ENCODE results near the gene EPYC.
A peak's percentile ranks its signal among the peaks of the same experiment; 100 is the strongest.

EPYC gene

GRCh38 chr12:90959032-90959431 is 45.7 kb downstream of the EPYC start:
- FAIRE-seq (no peak), DNase-seq (ENCODE audit: low spot score) (no peak)

- FAIRE-seq, result no peak
- DNase-seq (ENCODE audit: low spot score), result no peak
Measured at GRCh38 chr12:90958347-90958746, 46.4 kb downstream of the EPYC start.

- FAIRE-seq (no peak), DNase-seq (ENCODE audit: low spot score) (no peak)
Measured at GRCh38 chr12:90954921-90955320, 49.9 kb downstream of the EPYC start, which contains the start of gene CCER1. Gene CCER1, minus strand, starts transcription at chr12:90955176. Its CDS starts 434 bp downstream, at chr12:90954742.

GRCh38 chr12:90954428-90954827 is 50.3 kb downstream of the EPYC start:
- FAIRE-seq (no peak), DNase-seq (ENCODE audit: low spot score) (no peak)

- no peak for DNase-seq (ENCODE audit: low spot score)
- FAIRE-seq, result no peak
Measured at GRCh38 chr12:90953956-90954421, 50.8 kb downstream of the EPYC start.

GRCh38 chr12:90951432-90952105 is 53.2 kb downstream of the EPYC start:
- no peak for FAIRE-seq

DNA sequence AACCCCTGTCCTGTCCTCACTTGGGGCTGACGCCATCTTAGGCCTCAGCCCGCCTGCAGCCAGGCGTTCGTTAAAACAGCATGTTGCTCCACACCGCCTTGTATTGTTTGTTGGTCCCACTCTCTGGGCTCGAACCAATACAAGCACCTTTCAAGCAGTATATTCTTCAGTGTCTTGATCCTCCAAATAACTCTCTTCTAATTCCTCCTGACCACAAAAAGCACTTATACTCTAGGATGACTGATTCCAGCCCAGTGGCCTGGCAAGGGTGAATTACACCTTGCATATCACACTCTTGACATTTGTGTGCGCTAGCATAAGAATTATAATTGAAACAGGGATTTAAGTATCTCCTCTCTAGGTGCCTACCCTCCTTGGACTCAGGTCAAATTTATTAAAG is 56.9 kb downstream of the EPYC start:
- FAIRE-seq, result no peak
- DNase-seq (ENCODE audit: low spot score), result no peak

More at GRCh38 chr12:90951432-90952105, 53.2 kb downstream of the EPYC start:
- DNase-seq (ENCODE audit: low spot score), result no peak

DNA sequence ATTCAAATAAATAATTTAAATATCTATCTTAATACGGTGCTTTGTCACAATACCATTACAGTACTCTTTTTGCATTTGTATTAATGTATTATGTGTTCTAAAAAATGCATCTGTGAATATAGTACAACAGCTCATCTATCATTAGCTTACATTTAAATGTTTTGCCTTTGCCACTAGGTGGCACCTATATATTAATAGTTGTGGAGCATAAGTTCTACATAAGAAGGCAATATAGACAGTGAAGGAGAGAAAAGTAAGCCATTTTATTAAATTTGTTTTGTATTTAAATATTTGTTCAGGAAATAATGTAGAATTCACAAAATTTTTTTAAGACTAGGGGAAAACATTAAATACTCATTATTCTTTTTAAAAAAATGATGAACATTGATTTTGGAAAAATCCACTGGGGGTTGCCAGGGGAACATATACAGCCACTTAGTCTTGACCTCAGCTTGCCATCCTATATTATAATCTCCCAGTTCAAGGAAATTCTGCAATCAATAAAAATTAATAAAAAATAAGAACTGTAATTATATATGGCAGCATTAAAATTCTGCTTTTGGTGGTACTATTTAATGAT is 59.6 kb downstream of the EPYC start:
- FAIRE-seq (no peak), DNase-seq (ENCODE audit: low spot score) (peak; percentile 6)

GRCh38 chr12:90943255-90943654 is 61.5 kb downstream of the EPYC start:
- DNase-seq (ENCODE audit: low spot score) (no peak), FAIRE-seq (no peak)

GRCh38 chr12:90940872-90941499 is 63.8 kb downstream of the EPYC start:
- FAIRE-seq (no peak), DNase-seq (ENCODE audit: low spot score) (peak; percentile 10)

- no peak for FAIRE-seq
- DNase-seq (ENCODE audit: low spot score), result no peak
Measured at GRCh38 chr12:90939382-90939781, 65.4 kb downstream of the EPYC start.

DNA sequence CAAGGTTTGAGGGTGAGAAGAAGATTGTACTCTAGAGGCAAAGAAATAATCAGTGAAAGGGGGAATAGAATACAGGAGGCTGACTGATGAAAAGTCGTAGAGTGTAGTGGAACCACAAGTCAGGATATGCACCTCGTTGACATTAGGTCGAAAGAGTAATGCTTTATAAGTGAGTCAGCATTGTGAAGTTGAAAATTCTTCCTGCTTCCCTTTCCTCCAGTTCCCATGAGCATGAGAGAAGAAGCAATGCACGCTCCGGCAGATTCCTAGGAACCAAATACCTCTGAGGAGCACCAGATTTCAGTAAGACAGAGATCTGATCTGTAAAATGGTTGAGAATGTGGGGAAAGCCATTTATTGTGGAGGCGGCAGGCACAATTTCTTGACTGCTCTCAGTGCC is 66.3 kb downstream of the EPYC start:
- peak; percentile 29 for DNase-seq (ENCODE audit: low spot score)
- no peak for FAIRE-seq

GRCh38 chr12:90937651-90938050 is 67.1 kb downstream of the EPYC start:
- no peak for FAIRE-seq
- no peak for DNase-seq (ENCODE audit: low spot score)

DNA sequence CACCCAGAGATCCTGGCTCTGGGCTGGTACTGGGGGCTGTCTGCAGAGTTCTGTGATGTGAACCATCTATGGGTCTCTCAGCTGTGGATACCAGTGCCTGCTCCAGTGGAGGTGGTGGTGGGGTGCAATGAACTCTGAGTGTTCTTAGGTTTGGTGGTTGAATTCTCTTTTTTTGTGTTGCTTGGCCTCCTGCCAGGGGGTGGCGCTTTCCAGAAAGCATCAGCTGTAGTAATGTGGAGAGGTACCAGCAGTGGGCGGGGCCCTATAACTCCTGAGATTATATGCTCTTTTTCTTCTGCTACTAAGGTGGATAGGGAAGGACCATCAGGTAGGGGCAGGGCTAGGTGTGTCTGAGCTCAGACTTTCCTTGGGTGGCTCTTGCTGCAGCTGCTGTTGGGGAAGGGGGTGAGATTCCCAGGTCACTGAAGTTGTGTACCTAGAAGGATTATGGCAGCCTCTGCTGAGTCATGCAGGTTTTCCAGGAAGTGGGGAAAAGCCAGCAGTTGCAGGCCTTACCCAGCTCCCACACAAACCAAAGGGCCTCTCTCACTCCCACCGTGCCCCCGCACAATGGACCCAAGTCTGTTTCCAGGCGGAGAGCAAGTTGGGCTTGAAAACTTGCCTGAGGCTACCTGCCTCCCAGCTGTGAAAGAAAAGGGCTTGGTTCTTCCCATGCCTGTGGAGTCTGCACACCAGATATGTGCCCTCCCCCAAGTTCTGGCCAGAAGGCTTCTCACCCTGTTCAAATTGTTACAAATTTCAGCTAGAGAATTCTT is 68.4 kb downstream of the EPYC start:
- FAIRE-seq (no peak), DNase-seq (ENCODE audit: low spot score) (no peak)

- FAIRE-seq, result no peak
Measured at GRCh38 chr12:90925562-90925961, 79.2 kb downstream of the EPYC start.

GRCh38 chr12:90924406-90924805 is 80.4 kb downstream of the EPYC start:
- FAIRE-seq (no peak), DNase-seq (ENCODE audit: low spot score) (no peak)

More at GRCh38 chr12:90925562-90925961, 79.2 kb downstream of the EPYC start:
- DNase-seq (ENCODE audit: low spot score), result no peak

GRCh38 chr12:90922145-90922627 is 82.6 kb downstream of the EPYC start:
- no peak for FAIRE-seq
- no peak for DNase-seq (ENCODE audit: low spot score)

GRCh38 chr12:90921536-90921935 is 83.2 kb downstream of the EPYC start:
- DNase-seq (ENCODE audit: low spot score) (no peak), FAIRE-seq (no peak)

GRCh38 chr12:90920222-90920621 is 84.5 kb downstream of the EPYC start:
- no peak for DNase-seq (ENCODE audit: low spot score)
- no peak for FAIRE-seq

GRCh38 chr12:90917431-90917830 is 87.3 kb downstream of the EPYC start:
- no peak for FAIRE-seq
- DNase-seq (ENCODE audit: low spot score), result no peak

GRCh38 chr12:90916516-90916915 is 88.3 kb downstream of the EPYC start:
- no peak for DNase-seq (ENCODE audit: low spot score)
- no peak for FAIRE-seq

- FAIRE-seq, result no peak
Measured at GRCh38 chr12:90915353-90915752, 89.4 kb downstream of the EPYC start.

More at GRCh38 chr12:90915353-90915752, 89.4 kb downstream of the EPYC start:
- DNase-seq (ENCODE audit: low spot score), result no peak
